H1 (cell line): Measurements from ENCODE around the gene UFD1. TPM values are rescaled to one million over a fixed set of nuclear protein-coding genes. Genes with fewer than 3 reads are reported as not detected.

Experiments used
- EP300 ChIP-seq, 2 experiments: IDR thresholded peaks; 1 replicate in 1 of 2; 2 replicates in 1 of 2; pipeline ENCODE4 v1.6.1; 2011 to 2012; ENCODE audit warnings: low read depth in 2 of 2, low read length in 2 of 2, mild to moderate bottlenecking in 2 of 2, borderline replicate concordance in 1 of 2, inconsistent platforms in 1 of 2, moderate library complexity in 1 of 2
- KDM4A ChIP-seq: IDR thresholded peaks from one replicate; pipeline ENCODE4 v1.7.1; 2012; ENCODE audit warnings: low read depth, mild to moderate bottlenecking, moderate library complexity, low read length, inconsistent platforms; ENCODE audit not compliant: severe bottlenecking
- MAFK ChIP-seq: IDR thresholded peaks from 2 replicates; pipeline ENCODE4 v1.6.1; 2012; ENCODE audit warnings: low read depth, mild to moderate bottlenecking, improper control_type of control experiment, low read length
- SIX5 ChIP-seq: IDR thresholded peaks from 2 replicates; pipeline ENCODE4 v1.6.1; 2011; ENCODE audit warnings: mild to moderate bottlenecking, low read depth, low read length
- SRF ChIP-seq: IDR thresholded peaks from 2 replicates; pipeline ENCODE4 v1.6.1; 2011; ENCODE audit warnings: mild to moderate bottlenecking, low read depth, low read length, moderate library complexity
- polyA plus RNA-seq, 7 experiments: library from polyadenylated mRNA; depleted of rRNA in 3 of 7; stranded (reverse) in 5 of 7; unstranded in 2 of 7; fragments of >200 nt in 5 of 7; fragments of 200-250 nt in 2 of 7; gene quantifications; 1 replicate in 5 of 7; 2 replicates in 1 of 7; 4 replicates in 1 of 7; pipeline versions ENCODE4 v1.2.1 to v1.2.3, GENCODE V29; 2011 to 2013; ENCODE audit warnings: missing spikeins in 2 of 7, mixed read lengths in 2 of 7
- total RNA-seq: library from RNA; stranded (reverse); fragmentation: NEBNext Ultra II Directional; extraction: Animal tissue kit (Norgen Biotek cat#: 25700); gene quantifications from 2 replicates; pipeline ENCODE4 v1.2.1, GENCODE V29; 2021

UFD1 gene
- total and polyA plus RNA-seq, 2 of the 8 experiments (the other 6 are each of a cell fraction or from before 2014, with no cell fraction given), result 74.6 to 116 TPM

DNA sequence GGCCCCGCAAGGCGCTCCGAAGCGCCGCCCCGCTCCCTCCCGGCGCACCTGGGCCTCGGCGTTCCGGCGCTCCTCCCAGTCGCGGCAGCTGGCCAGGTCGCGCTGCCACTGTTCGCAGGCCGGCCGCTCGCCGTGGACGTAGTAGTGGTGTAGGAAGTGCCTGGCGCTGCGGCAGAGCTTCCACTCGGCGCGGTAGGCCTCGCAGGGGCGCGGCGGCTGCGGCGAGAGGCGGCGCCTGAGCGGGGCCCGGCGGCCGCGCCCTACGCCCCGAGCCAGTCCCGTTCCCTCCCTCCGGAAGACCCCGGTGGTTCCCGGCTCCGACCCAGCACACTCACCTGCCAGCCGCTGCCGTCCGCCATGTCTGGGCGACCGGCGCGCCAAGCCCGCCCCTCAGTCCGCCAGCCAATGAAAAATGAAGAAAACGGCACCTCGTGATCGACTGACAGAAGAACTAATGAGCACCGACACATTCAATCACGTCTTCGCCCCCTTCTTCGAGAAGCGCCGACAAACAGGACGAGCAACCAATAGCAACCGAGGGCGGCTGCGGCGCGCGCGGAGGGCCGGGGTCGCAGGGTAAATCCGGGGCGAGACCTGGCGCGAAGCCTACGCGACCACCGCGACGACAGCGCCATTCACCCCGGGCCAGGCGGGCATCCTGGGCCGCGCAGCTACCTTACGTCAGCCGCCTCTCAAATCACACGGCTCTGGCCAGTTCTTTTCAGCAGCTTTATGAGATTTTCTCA lies 31.5 kb downstream of the UFD1 start, which contains the start of gene C22orf39 (continued):
- TF ChIP-seq KDM4A, result peak; percentile 72
- no peak for TF ChIP-seq EP300 (IDR thresholded peaks at IDR 0.05; ENCODE audit: borderline replicate concordance in 1 of 2, low read depth in 2 of 2, low read length in 2 of 2)
- no peak for TF ChIP-seq MAFK
- no peak for TF ChIP-seq SIX5
- TF ChIP-seq SRF, result no peak
